ENCODE measurements around the gene KDM7A. TPM values are rescaled to one million over a fixed set of nuclear protein-coding genes. Genes with fewer than 3 reads are reported as not detected.

The KDM7A gene
- polyA plus RNA-seq, 1 experiment, result 3.8 TPM

DNA sequence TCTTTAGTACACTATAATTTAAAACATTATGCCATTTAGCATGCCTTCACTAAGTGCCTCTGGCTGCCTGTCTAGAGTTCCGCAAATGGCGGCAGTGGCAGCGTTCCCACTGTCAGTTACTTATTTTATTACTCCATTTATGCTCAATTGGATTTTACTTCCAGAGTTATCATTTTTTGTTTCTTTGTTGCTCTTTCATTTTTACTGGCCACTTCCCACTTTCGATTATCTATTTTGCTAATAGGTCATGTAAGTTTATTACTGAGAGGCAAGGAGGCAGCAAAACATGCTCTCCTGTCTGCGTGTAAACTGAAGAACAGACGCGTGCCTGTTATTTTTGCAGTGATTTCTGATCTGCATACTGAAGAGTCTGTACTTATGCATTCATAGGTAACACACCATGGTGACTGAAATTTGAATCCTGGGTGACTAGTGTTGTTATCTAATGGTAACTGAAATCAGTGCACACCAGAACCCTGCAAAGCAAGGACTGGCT lies 23.1 kb downstream of the KDM7A start:
- TF ChIP-seq, protein P1, sequence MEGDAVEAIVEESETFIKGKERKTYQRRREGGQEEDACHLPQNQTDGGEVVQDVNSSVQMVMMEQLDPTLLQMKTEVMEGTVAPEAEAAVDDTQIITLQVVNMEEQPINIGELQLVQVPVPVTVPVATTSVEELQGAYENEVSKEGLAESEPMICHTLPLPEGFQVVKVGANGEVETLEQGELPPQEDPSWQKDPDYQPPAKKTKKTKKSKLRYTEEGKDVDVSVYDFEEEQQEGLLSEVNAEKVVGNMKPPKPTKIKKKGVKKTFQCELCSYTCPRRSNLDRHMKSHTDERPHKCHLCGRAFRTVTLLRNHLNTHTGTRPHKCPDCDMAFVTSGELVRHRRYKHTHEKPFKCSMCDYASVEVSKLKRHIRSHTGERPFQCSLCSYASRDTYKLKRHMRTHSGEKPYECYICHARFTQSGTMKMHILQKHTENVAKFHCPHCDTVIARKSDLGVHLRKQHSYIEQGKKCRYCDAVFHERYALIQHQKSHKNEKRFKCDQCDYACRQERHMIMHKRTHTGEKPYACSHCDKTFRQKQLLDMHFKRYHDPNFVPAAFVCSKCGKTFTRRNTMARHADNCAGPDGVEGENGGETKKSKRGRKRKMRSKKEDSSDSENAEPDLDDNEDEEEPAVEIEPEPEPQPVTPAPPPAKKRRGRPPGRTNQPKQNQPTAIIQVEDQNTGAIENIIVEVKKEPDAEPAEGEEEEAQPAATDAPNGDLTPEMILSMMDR (IDR thresholded peaks at IDR 0.05; ENCODE audit: low read depth, low read length), result no peak
- POLR2A ChIA-PET, result no interaction called here
- H3K9me3 ChIP-seq (ENCODE audit: control insufficient read depth, insufficient read depth, low read length), result no peaks in the 10 kb centered on the region
- no peak for DNase-seq (ENCODE audit: low read depth, low spot score)
- H3K27me3 ChIP-seq (ENCODE audit: control insufficient read depth, insufficient read depth, low read length), result no peaks in the 10 kb centered on the region
- no peak overlapping the region for H3K4me3 ChIP-seq (ENCODE audit: low read depth, low read length)
- no peak overlapping the region for H3K27ac ChIP-seq (ENCODE audit: low read depth, low read length)
- CTCF ChIA-PET, result interaction anchor here (0.7 kb wide), 1 partner anchor 153 kb away, joined by 4 read pairs; no protein-coding TSS in a partner anchor

DNA sequence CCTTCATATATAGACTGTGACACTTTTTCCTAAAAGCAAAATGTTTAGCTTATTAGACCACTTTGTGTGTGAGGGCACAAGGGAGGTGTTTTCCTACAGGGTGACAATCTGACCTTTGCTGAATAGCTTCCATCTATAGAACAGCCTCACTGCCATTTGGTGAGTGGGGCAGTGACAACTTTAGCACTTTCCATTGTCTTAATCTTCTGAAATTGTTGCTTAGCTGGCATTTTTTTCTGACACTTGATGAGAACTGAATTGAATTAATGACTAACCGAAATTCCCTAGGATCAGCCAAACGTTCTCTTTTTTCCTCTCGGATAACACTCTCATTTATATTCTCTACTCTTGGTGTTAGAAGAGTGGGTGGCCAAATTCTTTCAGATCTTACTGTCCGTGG lies 30.2 kb downstream of the KDM7A start:
- DNase-seq (ENCODE audit: low read depth, low spot score), result no peak
- POLR2A ChIA-PET, result no interaction called here

DNA sequence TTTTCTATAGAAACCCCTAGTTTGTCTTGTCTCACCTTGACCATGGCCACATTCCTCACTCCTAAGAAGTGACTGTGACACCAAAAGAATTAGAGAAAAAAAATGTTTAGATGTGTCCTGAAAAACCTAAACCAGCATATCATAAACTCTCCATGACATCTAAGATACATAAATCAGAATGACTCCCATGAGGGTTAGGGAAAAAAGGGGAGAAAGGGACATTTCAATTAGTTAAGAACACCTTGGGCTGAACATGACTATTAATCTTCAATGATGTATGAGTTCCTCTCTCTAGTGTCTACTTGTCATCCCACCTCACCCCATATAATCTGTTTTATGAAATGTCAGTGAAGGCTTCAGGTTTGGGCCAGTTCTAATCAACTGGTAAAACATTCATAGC lies 31.1 kb downstream of the KDM7A start:
- Histone ChIP-seq H3K27me3 (ENCODE audit: control insufficient read depth, insufficient read depth, low read length) (no peaks in the 10 kb centered on the region), H3K9me3 (ENCODE audit: control insufficient read depth, insufficient read depth, low read length) (peaks cover 4% of the 10 kb centered on the region; the same call in 1 of the 2 replicates), H3K27ac (ENCODE audit: low read depth, low read length) (no peak overlapping the region), H3K4me3 (ENCODE audit: low read depth, low read length) (no peak overlapping the region)
- POLR2A ChIA-PET, result no interaction called here
- CTCF ChIA-PET, result no interaction called here
- TF ChIP-seq, protein P1 (IDR thresholded peaks at IDR 0.05; ENCODE audit: low read depth, low read length), result no peak
- DNase-seq (ENCODE audit: low read depth, low spot score), result no peak

More for the DNA sequence above, 30.2 kb downstream of the KDM7A start:
- no peak overlapping the region for H3K27ac ChIP-seq (ENCODE audit: low read depth, low read length)
- no peak overlapping the region for H3K4me3 ChIP-seq (ENCODE audit: low read depth, low read length)
- peaks cover 4% of the 10 kb centered on the region; the same call in 1 of the 2 replicates for H3K9me3 ChIP-seq (ENCODE audit: control insufficient read depth, insufficient read depth, low read length)
- CTCF ChIA-PET, result no interaction called here
- no peaks in the 10 kb centered on the region for H3K27me3 ChIP-seq (ENCODE audit: control insufficient read depth, insufficient read depth, low read length)
- TF ChIP-seq, protein P1 (IDR thresholded peaks at IDR 0.05; ENCODE audit: low read depth, low read length), result no peak

DNA sequence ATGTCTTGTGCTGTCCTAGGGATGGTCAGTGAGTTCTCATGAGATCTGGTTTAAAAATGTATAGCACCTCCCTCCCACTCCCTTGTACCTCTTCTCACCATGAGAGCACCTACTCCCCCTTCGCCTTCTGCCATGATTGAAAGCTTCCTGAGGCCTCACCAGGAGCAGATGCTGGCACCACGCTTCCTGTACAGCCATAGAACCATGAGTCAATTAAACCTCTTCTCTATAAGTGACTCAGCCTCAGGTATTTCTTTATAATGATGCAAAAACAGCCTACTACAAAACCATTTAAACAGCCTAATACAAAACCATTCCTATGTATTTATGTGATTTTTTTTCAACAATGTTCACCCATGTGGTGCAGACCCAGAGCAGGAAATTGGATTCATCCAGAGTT lies 32.0 kb downstream of the KDM7A start:
- Histone ChIP-seq H3K4me3 (ENCODE audit: low read depth, low read length) (no peak overlapping the region), H3K9me3 (ENCODE audit: control insufficient read depth, insufficient read depth, low read length) (peaks cover 4% of the 10 kb centered on the region; the same call in 1 of the 2 replicates), H3K27me3 (ENCODE audit: control insufficient read depth, insufficient read depth, low read length) (no peaks in the 10 kb centered on the region), H3K27ac (ENCODE audit: low read depth, low read length) (no peak overlapping the region)
- TF ChIP-seq, protein P1 (IDR thresholded peaks at IDR 0.05; ENCODE audit: low read depth, low read length), result no peak
- ChIA-PET CTCF (interaction anchor here (0.7 kb wide), 1 partner anchor 191 kb away, joined by 3 read pairs; no protein-coding TSS in a partner anchor), POLR2A (no interaction called here)
- DNase-seq (ENCODE audit: low read depth, low spot score), result no peak

DNA sequence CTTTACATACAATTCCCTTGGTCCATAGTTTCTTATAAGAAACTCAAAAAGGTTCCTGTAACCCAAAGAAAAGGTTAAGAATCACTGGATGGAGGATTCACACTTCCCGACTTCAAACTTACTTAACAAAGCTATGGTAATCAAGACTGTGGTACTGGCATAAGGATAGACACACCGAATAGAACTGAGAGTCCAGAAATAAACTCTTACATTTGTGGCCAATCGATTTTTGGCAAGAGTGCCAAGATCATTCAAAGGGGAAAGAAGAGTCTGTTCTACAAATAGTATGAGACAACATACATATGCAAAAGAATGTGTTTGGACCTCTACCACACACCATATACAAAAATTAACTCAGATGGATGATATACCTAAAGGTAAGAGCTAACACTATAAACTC lies 32.8 kb downstream of the KDM7A start:
- ChIA-PET POLR2A (interaction anchor here (0.7 kb wide), 1 partner anchor 83 kb away, joined by 3 read pairs; no protein-coding TSS in a partner anchor), CTCF (no interaction called here)
- no peak overlapping the region for H3K4me3 ChIP-seq (ENCODE audit: low read depth, low read length)
- H3K9me3 ChIP-seq (ENCODE audit: control insufficient read depth, insufficient read depth, low read length), result peaks cover 4% of the 10 kb centered on the region; the same call in 1 of the 2 replicates
- no peak overlapping the region for H3K27ac ChIP-seq (ENCODE audit: low read depth, low read length)
- TF ChIP-seq, protein P1 (IDR thresholded peaks at IDR 0.05; ENCODE audit: low read depth, low read length), result no peak
- no peaks in the 10 kb centered on the region for H3K27me3 ChIP-seq (ENCODE audit: control insufficient read depth, insufficient read depth, low read length)
- DNase-seq (ENCODE audit: low read depth, low spot score), result no peak
